ENCODE results near the gene CHST8. TPM values are rescaled to one million over a fixed set of nuclear protein-coding genes. Genes with fewer than 3 reads are reported as not detected.

Gene CHST8
- total RNA-seq, 4 donors from 2014 or later: not detected

DNA sequence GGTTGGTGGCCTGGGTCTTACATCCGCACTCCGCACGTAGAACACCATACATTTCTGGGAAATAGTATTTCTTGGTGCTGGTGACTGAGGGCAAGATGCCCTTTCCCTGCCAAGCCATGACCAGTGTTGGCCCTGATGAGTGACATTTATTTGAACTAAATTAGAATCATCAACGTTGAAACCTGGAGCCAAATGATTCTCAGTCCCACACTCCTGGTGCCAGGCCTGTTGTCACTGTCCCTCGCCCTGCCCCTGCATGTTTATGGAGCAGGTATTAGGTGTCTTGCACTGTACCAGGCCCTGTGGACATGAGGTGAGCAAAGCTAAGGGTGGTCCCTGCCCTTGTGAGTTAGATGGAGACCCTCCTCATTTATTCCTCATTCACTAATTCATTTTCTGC, 5.8 kb downstream of the CHST8 start:
- TF ChIP-seq, protein P1, sequence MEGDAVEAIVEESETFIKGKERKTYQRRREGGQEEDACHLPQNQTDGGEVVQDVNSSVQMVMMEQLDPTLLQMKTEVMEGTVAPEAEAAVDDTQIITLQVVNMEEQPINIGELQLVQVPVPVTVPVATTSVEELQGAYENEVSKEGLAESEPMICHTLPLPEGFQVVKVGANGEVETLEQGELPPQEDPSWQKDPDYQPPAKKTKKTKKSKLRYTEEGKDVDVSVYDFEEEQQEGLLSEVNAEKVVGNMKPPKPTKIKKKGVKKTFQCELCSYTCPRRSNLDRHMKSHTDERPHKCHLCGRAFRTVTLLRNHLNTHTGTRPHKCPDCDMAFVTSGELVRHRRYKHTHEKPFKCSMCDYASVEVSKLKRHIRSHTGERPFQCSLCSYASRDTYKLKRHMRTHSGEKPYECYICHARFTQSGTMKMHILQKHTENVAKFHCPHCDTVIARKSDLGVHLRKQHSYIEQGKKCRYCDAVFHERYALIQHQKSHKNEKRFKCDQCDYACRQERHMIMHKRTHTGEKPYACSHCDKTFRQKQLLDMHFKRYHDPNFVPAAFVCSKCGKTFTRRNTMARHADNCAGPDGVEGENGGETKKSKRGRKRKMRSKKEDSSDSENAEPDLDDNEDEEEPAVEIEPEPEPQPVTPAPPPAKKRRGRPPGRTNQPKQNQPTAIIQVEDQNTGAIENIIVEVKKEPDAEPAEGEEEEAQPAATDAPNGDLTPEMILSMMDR (IDR thresholded peaks at IDR 0.05): no peak
- TF ChIP-seq POLR2AphosphoS5 (IDR thresholded peaks at IDR 0.05) (no peak), EP300 (IDR thresholded peaks at IDR 0.05; ENCODE audit: low read depth) (no peak), POLR2A (IDR thresholded peaks at IDR 0.05) (no peak)
- no peaks in the 10 kb centered on the region for H3K9me3 ChIP-seq
- intact Hi-C loops (cut with DNase I; ENCODE audit: low total_unique reads): no loop called here
- peaks cover 0 to 7% (median 6%) of the 10 kb centered on the region in 4 donors for H3K4me1 ChIP-seq
- no peak overlapping the region for H3K27ac ChIP-seq
- H3K4me3 ChIP-seq: no peak overlapping the region
- peaks cover 51% of the 10 kb centered on the region for H3K27me3 ChIP-seq
- no peaks in the 10 kb centered on the region for H3K36me3 ChIP-seq
- 53% methylated on average over 5 of the region's 5 CpGs; no CpG with 5 or more reads in 1 of the 2 donors for WGBS, 2 donors (ENCODE audit: low coverage in 1 of 2)
- in situ Hi-C loops (cut with MboI; ENCODE audit: low pct_ligation_motif_present in 1 of 4, low pct_unique_long_range_greater_than_20kb in 1 of 4, low sequenced_read_pairs in 3 of 4): no loop called here
- DNase-seq: no peak

DNA sequence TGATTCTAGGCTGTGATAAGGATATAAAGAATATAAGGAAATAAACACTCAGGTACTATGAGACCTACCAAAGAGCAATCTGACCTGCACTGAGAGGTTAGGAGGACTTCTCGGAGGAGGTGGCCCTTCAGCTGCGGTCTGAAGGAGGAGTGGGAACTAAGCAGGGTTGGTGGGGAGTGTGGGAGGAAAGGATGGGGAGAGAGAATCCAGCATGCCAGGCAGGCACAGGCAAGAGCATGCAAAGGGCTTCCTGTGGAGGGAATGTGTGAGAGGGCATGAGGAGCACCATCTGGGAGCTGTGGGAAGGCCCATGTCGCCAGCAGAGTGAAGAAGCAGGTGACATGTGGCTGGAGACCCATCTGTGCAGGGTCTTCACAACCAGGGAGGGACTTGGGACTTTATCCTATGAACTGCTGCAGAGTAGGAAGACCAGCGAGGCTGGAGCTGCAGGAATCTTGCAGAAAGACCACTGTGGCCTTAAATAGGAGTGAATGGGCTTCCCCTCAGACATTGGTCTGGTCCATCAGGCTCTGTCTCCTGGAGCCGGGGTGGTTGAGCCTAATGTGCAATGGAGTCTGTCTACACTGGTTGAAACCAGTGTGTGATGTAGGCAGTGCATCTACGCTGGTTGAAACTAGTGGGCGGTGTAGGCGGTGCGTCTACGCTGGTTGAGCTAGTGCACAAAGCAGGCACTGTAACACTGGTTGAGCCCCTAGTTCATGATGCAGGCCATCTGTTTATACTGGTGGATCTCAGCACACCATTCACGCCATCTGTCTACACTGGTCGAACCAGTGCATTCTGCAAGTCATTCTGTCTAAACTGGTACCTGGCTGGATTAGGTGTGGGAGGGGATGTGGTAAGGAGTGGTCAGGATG, 6.4 kb downstream of the CHST8 start:
- WGBS, 2 donors (ENCODE audit: low coverage in 1 of 2): 67% methylated on average over 4 to 12 of the region's 12 CpGs
- Histone ChIP-seq H3K9me3 (no peaks in the 10 kb centered on the region), H3K4me3 (no peak overlapping the region), H3K4me1 (peaks cover 0 to under 1% (median 0%) of the 10 kb centered on the region in 4 donors), H3K36me3 (no peaks in the 10 kb centered on the region), H3K27ac (no peak overlapping the region), H3K27me3 (peaks cover 44% of the 10 kb centered on the region)
- DNase-seq: no peak
- intact Hi-C loops (cut with DNase I; ENCODE audit: low total_unique reads) (no loop called here), in situ Hi-C loops (cut with MboI; ENCODE audit: low pct_ligation_motif_present in 1 of 4, low pct_unique_long_range_greater_than_20kb in 1 of 4, low sequenced_read_pairs in 3 of 4) (no loop called here)
- TF ChIP-seq POLR2AphosphoS5 (IDR thresholded peaks at IDR 0.05) (no peak), EP300 (IDR thresholded peaks at IDR 0.05; ENCODE audit: low read depth) (no peak), POLR2A (IDR thresholded peaks at IDR 0.05) (no peak)
- TF ChIP-seq, protein P1 (IDR thresholded peaks at IDR 0.05): no peak

DNA sequence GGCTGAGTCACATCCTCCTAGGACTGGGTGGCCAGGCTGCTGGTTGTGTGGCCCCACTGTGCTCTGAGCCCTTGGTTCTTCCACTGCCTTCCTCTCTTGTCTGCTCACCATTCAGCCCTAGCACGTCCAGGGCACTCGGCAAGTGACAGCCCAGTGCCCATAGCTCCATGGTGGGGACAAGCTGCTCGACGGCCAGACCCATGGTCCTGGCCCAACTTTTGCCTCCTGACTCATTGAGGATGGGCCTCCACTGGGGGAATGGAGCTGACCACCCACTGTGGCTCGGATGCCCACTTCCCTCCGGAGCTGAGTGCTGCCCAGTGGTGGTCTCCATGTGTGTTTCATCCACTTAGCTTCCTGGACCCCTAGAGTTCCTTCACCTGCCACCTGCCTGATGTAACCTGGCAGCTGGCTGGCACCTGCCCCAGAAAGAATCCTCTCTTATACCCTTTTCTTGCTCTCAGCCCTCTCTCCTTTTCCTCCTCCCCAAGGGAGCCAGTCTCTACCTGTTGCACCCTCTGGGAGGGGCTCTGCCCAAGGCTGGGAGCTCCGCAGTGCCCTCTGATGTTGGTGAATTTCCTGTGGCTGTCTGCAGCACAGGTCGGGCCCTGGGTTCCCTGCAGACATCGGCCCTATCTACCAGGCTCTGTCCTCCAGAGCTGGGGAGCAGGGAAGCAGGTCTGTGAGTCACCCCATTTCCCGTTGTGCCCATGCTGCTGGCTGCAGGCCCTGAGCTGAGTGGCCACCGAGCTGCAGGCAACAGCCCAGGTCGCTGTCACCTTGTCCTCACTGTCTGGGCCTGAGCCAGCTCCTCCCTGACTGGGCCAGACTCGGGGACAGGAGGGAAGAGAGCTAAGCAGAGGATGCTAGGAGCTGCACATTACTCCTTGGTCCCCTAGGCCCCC, 7.4 kb downstream of the CHST8 start:
- no peak for TF ChIP-seq EP300 (IDR thresholded peaks at IDR 0.05; ENCODE audit: low read depth)
- no peak for TF ChIP-seq POLR2A (IDR thresholded peaks at IDR 0.05)
- TF ChIP-seq, protein P1 (IDR thresholded peaks at IDR 0.05): no peak
- no peak for TF ChIP-seq POLR2AphosphoS5 (IDR thresholded peaks at IDR 0.05)
- Histone ChIP-seq H3K4me1 (no peaks in the 10 kb centered on the region), H3K4me3 (no peak overlapping the region), H3K27me3 (peaks cover 34% of the 10 kb centered on the region), H3K36me3 (no peaks in the 10 kb centered on the region), H3K27ac (no peak overlapping the region), H3K9me3 (no peaks in the 10 kb centered on the region)
- DNase-seq: no peak
- intact Hi-C loops (cut with DNase I; ENCODE audit: low total_unique reads) (no loop called here), in situ Hi-C loops (cut with MboI; ENCODE audit: low pct_ligation_motif_present in 1 of 4, low pct_unique_long_range_greater_than_20kb in 1 of 4, low sequenced_read_pairs in 3 of 4) (no loop called here)
- 59% methylated on average over 13 of the region's 13 CpGs; no CpG with 5 or more reads in 1 of the 2 donors for WGBS, 2 donors (ENCODE audit: low coverage in 1 of 2)

DNA sequence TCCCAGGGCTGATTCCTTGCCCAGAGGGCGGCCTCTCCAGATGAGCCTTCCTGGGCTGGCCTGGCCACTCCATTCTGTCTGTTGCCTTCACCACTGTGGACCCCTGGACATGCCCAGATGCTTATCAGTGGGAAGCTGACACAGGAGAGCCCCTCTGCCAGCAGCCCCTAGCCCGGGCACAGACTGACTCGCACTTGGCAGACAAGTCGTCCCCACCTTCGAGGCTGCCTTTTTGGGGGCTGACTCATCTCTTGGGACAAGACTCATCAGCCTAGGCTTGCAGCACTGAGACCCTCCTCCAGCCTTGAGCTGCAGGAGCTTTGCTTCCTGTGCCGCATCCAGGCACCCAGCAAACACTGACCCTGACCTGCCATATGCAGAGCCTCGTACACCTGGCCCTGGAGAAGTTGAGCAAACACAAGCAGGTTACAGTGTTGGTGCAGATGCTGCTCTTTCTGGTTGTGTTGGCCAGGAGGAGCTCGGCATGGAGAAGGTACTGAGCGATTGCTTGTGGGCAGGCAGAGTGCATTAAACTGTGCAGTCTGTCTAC, 8.1 kb downstream of the CHST8 start:
- Histone ChIP-seq H3K27ac (no peak overlapping the region), H3K27me3 (peaks cover 27% of the 10 kb centered on the region), H3K4me3 (no peak overlapping the region), H3K4me1 (no peaks in the 10 kb centered on the region), H3K9me3 (no peaks in the 10 kb centered on the region), H3K36me3 (no peaks in the 10 kb centered on the region)
- in situ Hi-C loops (cut with MboI; ENCODE audit: low pct_ligation_motif_present in 1 of 4, low pct_unique_long_range_greater_than_20kb in 1 of 4, low sequenced_read_pairs in 3 of 4): no loop called here
- WGBS, 2 donors (ENCODE audit: low coverage in 1 of 2): 74% methylated on average over 9 of the region's 9 CpGs; no CpG with 5 or more reads in 1 of the 2 donors
- no peak for TF ChIP-seq POLR2A (IDR thresholded peaks at IDR 0.05)
- DNase-seq: no peak
- intact Hi-C loops (cut with DNase I; ENCODE audit: low total_unique reads): no loop called here
